ENCODE data around the gene NAALADL2. TPM values are rescaled to one million over a fixed set of nuclear protein-coding genes. Genes with fewer than 3 reads are reported as not detected.

NAALADL2 gene
- total RNA-seq, 1 experiment from 2014 or later, result 1.6 TPM

- Histone ChIP-seq H2BK12ac (ENCODE audit: insufficient read length, low read depth, low read length) (no peak overlapping the region), H3K14ac (ENCODE audit: insufficient read depth, low read length) (no peak overlapping the region), H3K4me1 (ENCODE audit: insufficient read depth, low read length) (no peaks in the 10 kb centered on the region), H4K20me1 (ENCODE audit: control insufficient read depth, insufficient read depth, insufficient read length) (no peaks in the 10 kb centered on the region), H2BK5ac (ENCODE audit: insufficient read length, low read length) (no peak overlapping the region), H2BK15ac (ENCODE audit: low read depth, low read length) (no peak overlapping the region), H3K27ac (ENCODE audit: insufficient read length, low read depth, low read length) (no peak overlapping the region), H3K79me1 (ENCODE audit: insufficient read depth, low read depth, low read length, poor library complexity, severe bottlenecking) (no peaks in the 10 kb centered on the region), H4K8ac (replicated peaks; ENCODE audit: insufficient read length, low read depth, low read length) (no peak overlapping the region), H3K9me3 (ENCODE audit: control insufficient read depth, low read depth, low read length) (no peaks in the 10 kb centered on the region), H3K56ac (ENCODE audit: insufficient read length, low read depth, low read length) (no peak overlapping the region), H4K5ac (ENCODE audit: insufficient read length, low read depth, low read length) (no peak overlapping the region), H3K27me3 (ENCODE audit: insufficient read depth, low read length) (no peaks in the 10 kb centered on the region), H2BK20ac (ENCODE audit: low read depth, low read length, poor library complexity, severe bottlenecking) (no peak overlapping the region), H3K9ac (ENCODE audit: extremely low read depth, insufficient read length, low read length) (no peak overlapping the region), H3K23me2 (ENCODE audit: insufficient read length, low read depth, low read length, poor library complexity, severe bottlenecking) (no peaks in the 10 kb centered on the region), H3K4ac (ENCODE audit: low read depth, low read length) (no peak overlapping the region), H4K91ac (ENCODE audit: insufficient read length, low read depth, low read length) (no peak overlapping the region), H2AFZ (ENCODE audit: low read length) (no peak overlapping the region), H3T11ph (ENCODE audit: low read length) (no peak overlapping the region), H3K79me2 (ENCODE audit: insufficient read depth, low read length) (no peaks in the 10 kb centered on the region), H3K4me2 (ENCODE audit: insufficient read depth, insufficient read length, low read length) (no peak overlapping the region), H3K18ac (ENCODE audit: insufficient read length, low read depth, low read length) (no peak overlapping the region), H3K23ac (ENCODE audit: insufficient read length, low read depth, low read length) (no peak overlapping the region), H2BK120ac (ENCODE audit: low read depth, low read length, poor library complexity, severe bottlenecking) (no peak overlapping the region), H2AK5ac (ENCODE audit: insufficient read length, low read length) (no peak overlapping the region)
- Mint-ChIP-seq H3K27ac (no peak overlapping the region), H3K4me1 (no peaks in the 10 kb centered on the region), H3K4me3 (no peak overlapping the region), H3K27me3 (ENCODE audit: low read depth) (no peaks in the 10 kb centered on the region), H3K9me3 (no peaks in the 10 kb centered on the region), H3K36me3 (ENCODE audit: insufficient read depth in 1 of 3, low read depth in 3 of 3) (no peaks in the 10 kb centered on the region)
- WGBS (ENCODE audit: extremely low coverage, insufficient read length, low lambda C conversion rate), result no CpG with 5 or more reads among the region's 4 CpGs
- no peak for TF ChIP-seq CTCF (conservative IDR thresholded peaks at IDR 0.05)
- DNase-seq, result no peak
Measured at GRCh38 chr3:175326041-175326440, 466.9 kb downstream of the NAALADL2 start.

Data from H9 (cell line).